Measurements from ENCODE around the gene SDSL.

Gene SDSL

GRCh38 chr12:113479590-113480335, 57.6 kb downstream of the SDSL start:
- no peak for TF ChIP-seq CTCF (IDR thresholded peaks at IDR 0.05; ENCODE audit: control insufficient read depth, extremely low read depth, insufficient read depth)

DNA sequence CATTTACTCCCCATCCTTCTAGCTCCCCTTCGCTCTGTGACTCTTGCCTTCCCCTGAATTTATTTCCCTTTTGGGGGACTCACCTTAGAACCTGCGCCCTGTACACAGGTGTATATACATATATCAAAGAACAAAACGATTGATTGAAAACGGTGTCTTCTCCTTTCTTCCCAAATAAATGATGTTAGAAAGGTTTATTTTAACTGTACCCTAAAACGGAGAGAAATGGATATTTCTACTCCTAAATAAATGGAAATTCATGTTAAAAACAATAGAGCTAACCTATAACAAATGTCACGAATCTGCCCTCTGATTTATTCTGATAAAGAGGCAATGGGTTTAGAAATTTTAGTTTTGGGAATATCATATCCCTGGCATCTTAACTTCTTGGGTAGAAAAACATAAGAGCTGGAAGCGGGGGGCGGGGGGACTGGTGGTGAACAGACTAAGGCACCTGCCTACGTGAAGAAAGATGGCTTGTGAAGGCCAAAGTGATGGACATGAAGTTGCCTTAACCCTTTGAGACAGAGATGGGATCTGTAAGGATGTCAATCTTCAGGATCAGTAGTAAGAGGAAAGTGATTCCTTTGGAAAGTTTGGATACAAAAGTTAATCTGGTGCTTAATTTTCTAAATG, 58.3 kb downstream of the SDSL start:
- TF ChIP-seq CTCF (IDR thresholded peaks at IDR 0.05; ENCODE audit: control insufficient read depth, extremely low read depth, insufficient read depth) = no peak
- DNase-seq (ENCODE audit: low read depth) = no peak
- H3K4me3 ChIP-seq (ENCODE audit: low read depth, low read length) = no peak overlapping the region

More at GRCh38 chr12:113479590-113480335, 57.6 kb downstream of the SDSL start:
- H3K4me3 ChIP-seq (ENCODE audit: low read depth, low read length) = no peak overlapping the region
- no peak for DNase-seq (ENCODE audit: low read depth)

GRCh38 chr12:113482334-113482733, 60.2 kb downstream of the SDSL start:
- DNase-seq (ENCODE audit: low read depth) = no peak
- no peak overlapping the region for H3K4me3 ChIP-seq (ENCODE audit: low read depth, low read length)

DNA sequence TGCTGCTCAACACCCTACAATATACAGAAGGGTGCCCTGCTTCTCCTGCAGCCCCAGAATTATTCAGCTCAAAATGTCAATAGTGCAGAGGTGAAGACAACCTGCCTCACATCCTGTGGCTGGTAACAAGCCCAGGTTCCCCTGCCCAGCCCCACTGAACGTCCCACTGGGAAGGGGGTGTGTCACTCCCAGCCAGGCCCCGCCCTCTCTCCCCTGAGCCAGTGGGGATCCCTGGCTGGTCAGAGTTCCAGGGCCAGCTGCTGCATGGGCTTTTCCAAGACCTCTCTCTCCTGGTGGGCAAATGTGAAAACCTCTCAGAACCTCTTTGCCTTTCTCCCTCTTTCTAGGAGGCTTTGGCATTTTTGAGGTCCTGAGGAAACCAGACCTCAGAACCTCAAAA, 63.1 kb downstream of the SDSL start:
- no peak for DNase-seq (ENCODE audit: low read depth)
- TF ChIP-seq CTCF (IDR thresholded peaks at IDR 0.05; ENCODE audit: control insufficient read depth, extremely low read depth, insufficient read depth) = no peak
- no peak overlapping the region for H3K4me3 ChIP-seq (ENCODE audit: low read depth, low read length)

More at GRCh38 chr12:113482334-113482733, 60.2 kb downstream of the SDSL start:
- TF ChIP-seq CTCF (IDR thresholded peaks at IDR 0.05; ENCODE audit: control insufficient read depth, extremely low read depth, insufficient read depth) = no peak

DNA sequence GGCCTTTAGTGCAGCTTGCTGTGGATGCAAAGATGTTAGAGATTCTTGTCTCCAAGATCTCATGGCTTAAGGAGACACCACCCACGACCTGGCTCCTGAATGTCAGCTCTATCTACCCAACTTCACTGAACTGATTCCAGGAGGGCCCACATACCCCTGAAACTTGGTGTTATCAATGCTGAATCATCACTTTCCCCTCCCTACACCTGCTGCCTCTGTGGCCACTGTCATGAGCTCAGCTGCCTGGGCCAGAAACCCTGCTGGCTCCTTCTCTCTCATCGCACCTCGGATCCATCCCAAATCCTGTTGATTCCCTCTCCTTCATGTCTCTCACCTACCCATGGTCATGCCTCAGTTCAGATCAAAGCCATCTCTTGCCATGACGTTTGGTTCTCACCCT, 64.5 kb downstream of the SDSL start:
- TF ChIP-seq CTCF (IDR thresholded peaks at IDR 0.05; ENCODE audit: control insufficient read depth, extremely low read depth, insufficient read depth) = no peak
- DNase-seq (ENCODE audit: low read depth) = no peak

More for the DNA sequence above, 64.5 kb downstream of the SDSL start:
- H3K4me3 ChIP-seq (ENCODE audit: low read depth, low read length) = no peak overlapping the region
